Left forelimb (tissue), 1 donor: ENCODE results near the gene UQCRFS1.
"Not testable (repeated sequence)": the region's sequence is repeated elsewhere in the genome, so short reads cannot be mapped to it uniquely, and the experiment has no call there.

ENCODE experiments used
- DNase-seq: peaks from one replicate; pipeline ENCODE4 v3.0.0-alpha.2; 2018; ENCODE audit warnings: low spot score

Gene UQCRFS1

GRCh38 chr19:29212648-29213573, at the start of gene UQCRFS1:
TSS of gene UQCRFS1 (minus strand) at chr19:29213151. CDS start at chr19:29213118, 33 bp downstream.
- DNase-seq, result peak; percentile 96

- DNase-seq, result no peak
These were observed 49.1 kb upstream of the UQCRFS1 start for GRCh38 chr19:29262085-29262484.

GRCh38 chr19:29260477-29261317, 47.7 kb upstream of the UQCRFS1 start:
- no peak for DNase-seq

- DNase-seq, result no peak
These were observed 46.9 kb upstream of the UQCRFS1 start for GRCh38 chr19:29259867-29260281.

- DNase-seq, result no peak
These were observed 46.2 kb upstream of the UQCRFS1 start for GRCh38 chr19:29259153-29259552.

GRCh38 chr19:29256516-29256915, 43.6 kb upstream of the UQCRFS1 start:
- DNase-seq, result no peak

GRCh38 chr19:29255912-29256311, 43.0 kb upstream of the UQCRFS1 start:
- DNase-seq, result no peak

- no peak for DNase-seq
These were observed 42.1 kb upstream of the UQCRFS1 start for GRCh38 chr19:29255006-29255405.

GRCh38 chr19:29249798-29250197, 36.8 kb upstream of the UQCRFS1 start:
- not testable (repeated sequence) for DNase-seq

GRCh38 chr19:29248332-29248844, 35.4 kb upstream of the UQCRFS1 start:
- no peak for DNase-seq

- DNase-seq, result no peak
These were observed 34.9 kb upstream of the UQCRFS1 start for GRCh38 chr19:29247872-29248271.

GRCh38 chr19:29247471-29247870, 34.5 kb upstream of the UQCRFS1 start:
- no peak for DNase-seq

GRCh38 chr19:29247051-29247450, 34.1 kb upstream of the UQCRFS1 start:
- no peak for DNase-seq

GRCh38 chr19:29245215-29245614, 32.3 kb upstream of the UQCRFS1 start:
- no peak for DNase-seq

- DNase-seq, result no peak
These were observed 28.4 kb upstream of the UQCRFS1 start for GRCh38 chr19:29241324-29241723.

GRCh38 chr19:29239213-29239776, 26.3 kb upstream of the UQCRFS1 start:
- DNase-seq, result no peak

- DNase-seq, result no peak
These were observed 20.6 kb upstream of the UQCRFS1 start for GRCh38 chr19:29233591-29233990.

GRCh38 chr19:29232315-29232852, 19.4 kb upstream of the UQCRFS1 start:
- no peak for DNase-seq

- DNase-seq, result not testable (repeated sequence)
These were observed 18.4 kb upstream of the UQCRFS1 start for GRCh38 chr19:29231306-29231705.

GRCh38 chr19:29217616-29218015, 4.7 kb upstream of the UQCRFS1 start:
- DNase-seq, result no peak

GRCh38 chr19:29216021-29216420, 3.1 kb upstream of the UQCRFS1 start:
- no peak for DNase-seq

GRCh38 chr19:29215322-29215845, 2.4 kb upstream of the UQCRFS1 start:
- no peak for DNase-seq
